Measurements from ENCODE around the gene AADACL4. TPM values are rescaled to one million over a fixed set of nuclear protein-coding genes. Genes with fewer than 3 reads are reported as not detected.

Gene AADACL4
- total and polyA plus RNA-seq, 9 of the 15 experiments (the other 6 are each of a cell fraction or from before 2014, with no cell fraction given) = not detected

GRCh38 chr1:12615865-12616708 lies 27.8 kb upstream of the AADACL4 start (continued):
- TF ChIP-seq HDAC8 (tag; IDR thresholded peaks at IDR 0.05) = peak; percentile 38; the same call in 1 of the 2 replicates
- no peak for TF ChIP-seq SREBF2 (CRISPR knock-in tag; IDR thresholded peaks at IDR 0.05)
- no peak for TF ChIP-seq ZNF143 (CRISPR knock-in tag; IDR thresholded peaks at IDR 0.05)
- no peak for TF ChIP-seq WHSC1 (IDR thresholded peaks at IDR 0.05; ENCODE audit: low read length)
- peak; percentile 92 to 93; a peak in 2 of 4 replicates for TF ChIP-seq UBTF (IDR thresholded peaks at IDR 0.05; ENCODE audit: borderline replicate concordance in 1 of 2, low read depth in 2 of 2, low read length in 2 of 2)
- no peak for TF ChIP-seq HLTF (IDR thresholded peaks at IDR 0.05)
- no peak for TF ChIP-seq CREM (IDR thresholded peaks at IDR 0.05; ENCODE audit: low read depth)
- TF ChIP-seq ZNF121 (CRISPR knock-in tag; conservative IDR thresholded peaks at IDR 0.05) = no peak
- TF ChIP-seq GTF3C2 (IDR thresholded peaks at IDR 0.05; ENCODE audit: borderline replicate concordance, extremely low read depth, insufficient read length) = no peak
- TF ChIP-seq CREBBP (IDR thresholded peaks at IDR 0.05; ENCODE audit: low read depth, low read length) = no peak
- no peak for TF ChIP-seq IRF1 (CRISPR knock-in tag; IDR thresholded peaks at IDR 0.05; ENCODE audit: borderline replicate concordance)
- TF ChIP-seq ZNF174 (CRISPR knock-in tag; IDR thresholded peaks at IDR 0.05) = no peak
- TF ChIP-seq U2AF1 (optimal IDR thresholded peaks at IDR 0.05; ENCODE audit: low read depth, low read length) = no peak
- TF ChIP-seq CTBP1 (IDR thresholded peaks at IDR 0.05; ENCODE audit: borderline replicate concordance) = peak; percentile 18; the same call in 1 of the 2 replicates
- no peak for TF ChIP-seq ZZZ3 (IDR thresholded peaks at IDR 0.05)
- 0 out of 2 replicates have a peak, but pooled peaks have one; percentile 28 for TF ChIP-seq ZFP1 (CRISPR knock-in tag; IDR thresholded peaks at IDR 0.05)
- no peak for TF ChIP-seq NR2C2 (CRISPR knock-in tag; IDR thresholded peaks at IDR 0.05)
- peak; percentile 28 for TF ChIP-seq NR2C2 (tag; IDR thresholded peaks at IDR 0.05)
- TF ChIP-seq STAG1 (CRISPR knock-in tag; IDR thresholded peaks at IDR 0.05; ENCODE audit: borderline replicate concordance) = no peak
- no peak for TF ChIP-seq ZNF24 (IDR thresholded peaks at IDR 0.05)
- no peak for TF ChIP-seq E2F3 (CRISPR knock-in tag; IDR thresholded peaks at IDR 0.05)
- TF ChIP-seq PHB (CRISPR knock-in tag; IDR thresholded peaks at IDR 0.05) = no peak
- TF ChIP-seq PREB (CRISPR knock-in tag; IDR thresholded peaks at IDR 0.05) = no peak

Data from K562 (cell line).